Kidney tubule cell (primary cell): ENCODE measurements around the gene ALAD.
"Not testable (repeated sequence)": the region's sequence is repeated elsewhere in the genome, so short reads cannot be mapped to it uniquely, and the experiment has no call there.

Experiments used
- DNase-seq: peaks from one replicate; pipeline ENCODE4 v3.0.0-alpha.2; 2018; ENCODE audit warnings: low spot score

Gene ALAD

GRCh38 chr9:113401027-113401792, at the start of gene ALAD:
Gene ALAD (minus strand): TSS chr9:113401284. CDS start chr9:113393559, 7,725 bp downstream.
- DNase-seq = peak; percentile 99

- DNase-seq = no peak
Observed at GRCh38 chr9:113449376-113449775, 48.3 kb upstream of the ALAD start.

- DNase-seq = peak; percentile 65
Observed at GRCh38 chr9:113446323-113446740, 45.2 kb upstream of the ALAD start.

GRCh38 chr9:113444736-113445135, 43.7 kb upstream of the ALAD start:
- no peak for DNase-seq

GRCh38 chr9:113437716-113438115, 36.6 kb upstream of the ALAD start:
- DNase-seq = not testable (repeated sequence)

- no peak for DNase-seq
Observed at GRCh38 chr9:113436728-113437515, 35.8 kb upstream of the ALAD start.

GRCh38 chr9:113431191-113431590, 30.1 kb upstream of the ALAD start:
- DNase-seq = peak; percentile 50

- DNase-seq = no peak
Observed at GRCh38 chr9:113428062-113428615, 27.1 kb upstream of the ALAD start.

- no peak for DNase-seq
Observed at GRCh38 chr9:113427629-113428028, 26.5 kb upstream of the ALAD start.

- no peak for DNase-seq
Observed at GRCh38 chr9:113426701-113427100, 25.6 kb upstream of the ALAD start.

GRCh38 chr9:113425072-113425471, 24.0 kb upstream of the ALAD start:
- no peak for DNase-seq

- no peak for DNase-seq
Observed at GRCh38 chr9:113421726-113422125, 20.6 kb upstream of the ALAD start.

- no peak for DNase-seq
Observed at GRCh38 chr9:113417370-113417769, 16.3 kb upstream of the ALAD start.

GRCh38 chr9:113416149-113416721, 15.2 kb upstream of the ALAD start:
- no peak for DNase-seq

- peak; percentile 97 for DNase-seq
Observed at GRCh38 chr9:113410207-113410864, 9.3 kb upstream of the ALAD start, which contains the start of the genes C9orf43 and POLE3. Gene C9orf43 (plus strand): TSS chr9:113410747. CDS start chr9:113413494, 2,747 bp downstream. Gene POLE3 (minus strand): TSS chr9:113410675. CDS start chr9:113410293, 382 bp downstream.

- no peak for DNase-seq
Observed at GRCh38 chr9:113409883-113410206, 8.8 kb upstream of the ALAD start.

- DNase-seq = peak; percentile 10
Observed at GRCh38 chr9:113409481-113409880, 8.4 kb upstream of the ALAD start.

- peak; percentile 73 for DNase-seq
Observed at GRCh38 chr9:113406873-113407511, 5.9 kb upstream of the ALAD start.

- not testable (repeated sequence) for DNase-seq
Observed at GRCh38 chr9:113406353-113406752, 5.3 kb upstream of the ALAD start.

GRCh38 chr9:113403646-113404045, 2.6 kb upstream of the ALAD start:
- DNase-seq = no peak

GRCh38 chr9:113399646-113400200, 1.4 kb downstream of the ALAD start:
- DNase-seq = no peak
